Progenitor cell of endocrine pancreas (in vitro differentiated cells): ENCODE results near the gene TEX22. TPM values are rescaled to one million over a fixed set of nuclear protein-coding genes. Genes with fewer than 3 reads are reported as not detected.

ENCODE experiments used
- DNase-seq: peaks from one replicate; pipeline ENCODE4 v3.0.0; 2021; ENCODE audit warnings: low spot score; ENCODE audit not compliant: unreplicated experiment
- H3K27ac Mint-ChIP-seq: 2 replicates; pipeline ENCODE4 v1.8.0; 2021; ENCODE audit warnings: mild to moderate bottlenecking, moderate library complexity, mixed read lengths
- H3K27me3 Mint-ChIP-seq: 2 replicates; pipeline ENCODE4 v1.8.0; 2021; ENCODE audit warnings: mixed read lengths
- H3K36me3 Mint-ChIP-seq: 2 replicates; pipeline ENCODE4 v1.8.0; 2022; ENCODE audit warnings: mixed read lengths; ENCODE audit not compliant: insufficient read depth
- H3K4me1 Mint-ChIP-seq: 2 replicates; pipeline ENCODE4 v1.8.0; 2021; ENCODE audit warnings: low read depth, mixed read lengths
- H3K4me3 Mint-ChIP-seq: 2 replicates; pipeline ENCODE4 v1.8.0; 2021; ENCODE audit warnings: low read depth, mild to moderate bottlenecking, moderate library complexity, mixed read lengths
- H3K9me3 Mint-ChIP-seq: 2 replicates; pipeline ENCODE4 v1.8.0; 2021; ENCODE audit warnings: low read depth, mixed read lengths
- total RNA-seq: library from RNA; stranded (reverse); gene quantifications from 2 replicates; pipeline ENCODE4 v1.2.1, GENCODE V29; 2021
- TF ChIP-seq, protein P1 (sequence below): fragments of 200-600 bp; sonication (generic); IDR thresholded peaks from one replicate; pipeline ENCODE4 v1.5.0; 2021; ENCODE audit warnings: antibody characterized with exemption, mild to moderate bottlenecking; ENCODE audit not compliant: unreplicated experiment

The TEX22 gene
- total RNA-seq, 1 donor from 2014 or later = 2.4 TPM

DNA sequence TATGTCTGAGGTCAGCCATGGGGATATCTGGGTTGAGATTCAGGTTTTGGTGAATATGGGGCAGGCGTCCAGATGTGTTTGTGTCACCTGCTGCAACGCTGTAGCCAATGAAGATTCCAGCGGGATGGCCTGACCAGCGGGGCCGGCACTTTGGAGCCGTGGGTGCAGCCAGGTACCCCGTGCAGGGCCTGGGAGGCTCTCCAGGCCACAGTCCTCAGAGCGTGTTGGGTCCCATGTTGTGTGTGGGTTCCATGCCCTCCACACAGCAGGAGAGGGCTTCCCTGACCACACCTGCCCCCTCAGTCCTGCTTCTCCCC lies 2.8 kb upstream of the TEX22 start:
- H3K9me3 Mint-ChIP-seq = peaks cover 4% of the 10 kb centered on the region
- H3K36me3 Mint-ChIP-seq = peaks cover 13% of the 10 kb centered on the region
- no peak overlapping the region for H3K27ac Mint-ChIP-seq
- H3K27me3 Mint-ChIP-seq = no peaks in the 10 kb centered on the region
- H3K4me1 Mint-ChIP-seq = peaks cover 2% of the 10 kb centered on the region
- TF ChIP-seq, protein P1, sequence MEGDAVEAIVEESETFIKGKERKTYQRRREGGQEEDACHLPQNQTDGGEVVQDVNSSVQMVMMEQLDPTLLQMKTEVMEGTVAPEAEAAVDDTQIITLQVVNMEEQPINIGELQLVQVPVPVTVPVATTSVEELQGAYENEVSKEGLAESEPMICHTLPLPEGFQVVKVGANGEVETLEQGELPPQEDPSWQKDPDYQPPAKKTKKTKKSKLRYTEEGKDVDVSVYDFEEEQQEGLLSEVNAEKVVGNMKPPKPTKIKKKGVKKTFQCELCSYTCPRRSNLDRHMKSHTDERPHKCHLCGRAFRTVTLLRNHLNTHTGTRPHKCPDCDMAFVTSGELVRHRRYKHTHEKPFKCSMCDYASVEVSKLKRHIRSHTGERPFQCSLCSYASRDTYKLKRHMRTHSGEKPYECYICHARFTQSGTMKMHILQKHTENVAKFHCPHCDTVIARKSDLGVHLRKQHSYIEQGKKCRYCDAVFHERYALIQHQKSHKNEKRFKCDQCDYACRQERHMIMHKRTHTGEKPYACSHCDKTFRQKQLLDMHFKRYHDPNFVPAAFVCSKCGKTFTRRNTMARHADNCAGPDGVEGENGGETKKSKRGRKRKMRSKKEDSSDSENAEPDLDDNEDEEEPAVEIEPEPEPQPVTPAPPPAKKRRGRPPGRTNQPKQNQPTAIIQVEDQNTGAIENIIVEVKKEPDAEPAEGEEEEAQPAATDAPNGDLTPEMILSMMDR = no peak
- DNase-seq = no peak
- no peak overlapping the region for H3K4me3 Mint-ChIP-seq

DNA sequence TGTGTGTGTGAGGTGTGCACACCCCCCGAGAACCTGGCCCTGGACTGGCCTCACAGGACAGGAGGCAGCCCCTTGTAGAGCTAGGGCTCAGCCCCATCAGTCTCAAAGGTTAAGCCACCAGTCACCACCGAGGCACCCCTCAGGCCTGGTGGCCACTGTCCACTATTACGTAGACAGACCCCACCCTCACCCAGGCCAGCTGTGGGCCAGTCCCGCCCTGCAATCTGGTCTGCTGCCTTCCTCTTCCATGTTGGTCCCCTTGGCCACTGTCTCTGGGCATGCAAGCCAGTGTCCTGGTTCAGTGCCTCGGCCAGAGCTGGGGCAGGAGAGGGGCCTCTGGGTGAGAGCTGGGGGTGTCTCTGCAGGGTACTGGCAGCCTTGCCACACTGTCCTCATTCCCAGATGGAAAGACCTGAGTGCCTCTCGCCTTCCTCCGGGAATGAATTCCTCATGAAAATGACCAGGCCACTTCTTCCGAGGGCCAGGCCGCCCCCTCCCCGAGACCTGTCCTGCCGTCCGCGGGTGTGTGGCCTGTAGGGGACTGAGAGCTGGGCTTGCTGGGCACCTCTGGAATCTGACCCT lies 897 bp upstream of the TEX22 start:
- TF ChIP-seq, protein P1 = no peak
- Mint-ChIP-seq H3K27ac (peak overlapping the region; percentile 93), H3K4me3 (peak overlapping the region; percentile 74), H3K27me3 (no peaks in the 10 kb centered on the region), H3K36me3 (peaks cover 26% of the 10 kb centered on the region), H3K9me3 (peaks cover 13% of the 10 kb centered on the region), H3K4me1 (peaks cover 2% of the 10 kb centered on the region)
- DNase-seq = no peak

DNA sequence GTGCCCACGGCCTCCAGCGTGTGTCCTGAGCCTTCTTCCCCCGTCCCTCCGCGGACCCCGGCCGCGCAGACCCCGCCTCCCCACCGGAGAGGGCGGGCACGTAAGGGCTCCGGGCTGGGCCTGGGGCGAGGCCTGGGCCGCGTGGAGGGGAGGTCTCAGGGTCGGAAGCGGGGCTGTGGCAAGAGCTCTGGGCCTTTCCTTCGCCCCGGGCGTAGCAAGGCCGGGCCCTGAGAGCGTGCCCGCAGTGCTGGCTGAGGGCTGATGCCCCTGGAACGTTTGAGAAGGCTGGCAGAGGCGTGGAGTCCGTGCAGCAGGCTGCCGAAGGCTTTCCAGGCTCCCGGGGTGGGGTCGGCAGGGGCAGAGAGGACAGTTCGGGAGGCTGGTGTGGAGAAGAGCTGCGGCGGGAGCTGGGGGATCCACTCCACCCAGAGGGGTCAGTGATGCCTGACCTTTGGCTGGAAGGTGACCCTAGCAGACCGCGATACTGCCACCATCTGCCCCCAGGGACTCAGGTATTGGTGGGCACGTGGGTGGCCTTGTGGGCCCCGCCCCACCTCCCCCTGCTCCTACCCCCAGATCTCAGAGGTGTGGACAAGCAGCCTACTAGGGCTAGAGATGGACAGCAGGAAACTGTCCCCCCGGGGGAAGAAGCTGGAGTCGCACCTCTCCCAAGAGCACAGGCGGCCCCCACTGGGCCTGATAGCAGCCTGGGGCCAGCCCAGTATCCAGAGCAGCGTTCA lies 558 bp downstream of the TEX22 start:
- peak overlapping the region; percentile 78 for H3K4me3 Mint-ChIP-seq
- TF ChIP-seq, protein P1 = no peak
- H3K27me3 Mint-ChIP-seq = no peaks in the 10 kb centered on the region
- no peak for DNase-seq
- H3K27ac Mint-ChIP-seq = peak overlapping the region; percentile 80
- peaks cover 17% of the 10 kb centered on the region for H3K9me3 Mint-ChIP-seq
- peaks cover 2% of the 10 kb centered on the region for H3K4me1 Mint-ChIP-seq
- peaks cover 27% of the 10 kb centered on the region for H3K36me3 Mint-ChIP-seq

DNA sequence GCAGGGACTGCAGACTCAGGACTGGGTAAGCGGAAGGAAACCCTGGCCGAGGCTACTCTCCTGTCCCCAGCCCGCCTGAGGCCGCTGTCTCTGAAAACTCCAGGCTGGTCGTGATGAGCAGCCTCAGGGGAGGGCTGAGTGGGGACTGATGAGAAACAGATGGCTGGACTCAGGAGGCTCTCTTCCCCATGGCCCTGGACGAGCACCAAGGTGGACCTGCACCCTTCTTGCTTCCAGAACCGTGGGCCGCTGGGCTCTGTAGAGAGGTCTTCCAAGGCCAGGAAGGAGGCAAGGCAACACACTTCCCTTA lies 1.1 kb downstream of the TEX22 start:
- TF ChIP-seq, protein P1 = no peak
- Mint-ChIP-seq H3K4me1 (peaks cover 2% of the 10 kb centered on the region), H3K9me3 (peaks cover 20% of the 10 kb centered on the region), H3K36me3 (peaks cover 27% of the 10 kb centered on the region), H3K27me3 (no peaks in the 10 kb centered on the region), H3K4me3 (peak overlapping the region; percentile 78), H3K27ac (no peak overlapping the region)
- DNase-seq = no peak

DNA sequence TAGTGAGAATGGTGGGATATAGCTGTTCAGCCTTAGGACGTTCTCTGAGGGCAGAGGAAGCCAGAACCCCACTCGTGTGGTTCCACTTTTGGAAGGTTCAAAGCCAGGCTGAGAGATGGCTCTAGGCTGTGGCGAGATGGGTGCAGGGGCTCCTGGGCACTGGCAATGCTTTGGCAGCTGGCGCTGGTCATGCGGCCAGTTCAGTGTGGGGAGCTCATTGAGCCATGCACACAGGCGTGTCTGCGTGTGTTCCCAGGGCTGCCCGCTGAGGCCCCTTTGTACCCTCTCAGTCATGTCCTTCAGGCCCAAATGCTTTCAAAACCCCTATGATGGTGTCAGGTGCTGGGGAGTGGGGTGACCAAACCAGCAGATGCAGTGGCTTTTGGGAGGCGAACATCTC lies 1.7 kb downstream of the TEX22 start:
- H3K9me3 Mint-ChIP-seq = peaks cover 24% of the 10 kb centered on the region

More for the DNA sequence above, 1.7 kb downstream of the TEX22 start:
- TF ChIP-seq, protein P1 = no peak
- Mint-ChIP-seq H3K4me1 (peaks cover 2% of the 10 kb centered on the region), H3K36me3 (peaks cover 25% of the 10 kb centered on the region), H3K27ac (peak overlapping the region; percentile 22), H3K27me3 (no peaks in the 10 kb centered on the region), H3K4me3 (peak overlapping the region; percentile 78)
- no peak for DNase-seq
